ENCODE results near the gene CYP4F12. TPM values are rescaled to one million over a fixed set of nuclear protein-coding genes. Genes with fewer than 3 reads are reported as not detected.

The CYP4F12 gene
- total and polyA plus RNA-seq, 2 donors (not counting 3 experiments of a cell fraction or from before 2014, with no cell fraction given) = not detected

- ChIA-PET POLR2A (no interaction called here), CTCF (no interaction called here)
- BruUV-seq (replicated peaks) = no TSS peak
These were observed 30.1 kb upstream of the CYP4F12 start for GRCh38 chr19:15642807-15643206.

More at GRCh38 chr19:15642807-15643206, 30.1 kb upstream of the CYP4F12 start:
- Histone ChIP-seq H3K9me1 (replicated peaks; ENCODE audit: control insufficient read depth, extremely low read depth, insufficient read depth, low read length) (no peaks in the 10 kb centered on the region), H4K20me1 (replicated peaks; ENCODE audit: control insufficient read depth, extremely low read depth, insufficient read depth, low read length) (no peaks in the 10 kb centered on the region), H3K27ac (ENCODE audit: insufficient read depth, low read depth, low read length) (no peak overlapping the region), H3K9ac (replicated peaks; ENCODE audit: extremely low read depth, insufficient read depth, low read length) (no peak overlapping the region), H3K4me1 (ENCODE audit: control insufficient read depth, extremely low read depth, insufficient read depth, low read length) (no peaks in the 10 kb centered on the region), H3K4me2 (ENCODE audit: insufficient read depth, low read length) (no peak overlapping the region), H2AFZ (ENCODE audit: low read depth, low read length) (no peak overlapping the region), H3K79me2 (ENCODE audit: control insufficient read depth, insufficient read depth, low read length) (no peaks in the 10 kb centered on the region), H3K4me3 (replicated peaks in 1 of 3; ENCODE audit: insufficient read depth in 1 of 3, low read depth in 1 of 3, low read length in 3 of 3) (no peak overlapping the region), H3K9me3 (replicated peaks; ENCODE audit: control insufficient read depth, insufficient read depth, low read length) (no peaks in the 10 kb centered on the region), H3K27me3 (ENCODE audit: control insufficient read depth in 2 of 2, insufficient read depth in 2 of 2, low read length in 2 of 2) (no peaks in the 10 kb centered on the region), H3K36me3 (ENCODE audit: control insufficient read depth in 2 of 2, extremely low read depth in 1 of 2, insufficient read depth in 2 of 2, low read length in 2 of 2) (no peaks in the 10 kb centered on the region)
- dilution Hi-C loops (cut with MboI; ENCODE audit: extremely low pct_ligation_motif_present, low sequenced_read_pairs) = no loop called here
- DNase-seq (ENCODE audit: low read depth, low spot score) (no peak), FAIRE-seq (no peak)
- no peak for TF ChIP-seq CTCF (IDR thresholded peaks at IDR 0.05; ENCODE audit: extremely low read depth in 1 of 2, insufficient read depth in 1 of 2, low read depth in 1 of 2, low read length in 2 of 2)
- no peak for TF ChIP-seq EZH2 (IDR thresholded peaks at IDR 0.05; ENCODE audit: borderline replicate concordance, low read depth, low read length, severe bottlenecking)
- TF ChIP-seq MAX (IDR thresholded peaks at IDR 0.05; ENCODE audit: insufficient read depth, insufficient read length) = no peak
- no peak for TF ChIP-seq POLR2AphosphoS5 (IDR thresholded peaks at IDR 0.05; ENCODE audit: insufficient read depth, low read depth, low read length)
- TF ChIP-seq POLR2A (IDR thresholded peaks at IDR 0.05; ENCODE audit: low read depth, low read length) = no peak
- no peak for TF ChIP-seq JUN (IDR thresholded peaks at IDR 0.05; ENCODE audit: borderline replicate concordance, insufficient read depth, insufficient read length, low read depth)
- intact Hi-C loops (cut with micrococcal nuclease) = no loop called here
